HG03280 (cell line): Measurements from ENCODE around the gene CORO7.
A peak's percentile ranks its signal among the peaks of the same experiment; 100 is the strongest.
"Not testable (repeated sequence)": the region's sequence is repeated elsewhere in the genome, so short reads cannot be mapped to it uniquely, and the experiment has no call there.

Experiments used
- ATAC-seq: cut with Tn5 transposase; IDR thresholded peaks from one replicate; pipeline ENCODE4 v1.9.1; 2021; ENCODE audit warnings: mild to moderate bottlenecking, moderate library complexity; ENCODE audit not compliant: unreplicated experiment

CORO7 gene

GRCh38 chr16:4358831-4359561 is 57.4 kb downstream of the CORO7 start:
- ATAC-seq = no peak

- ATAC-seq = no peak
Measured at GRCh38 chr16:4358236-4358635, 58.2 kb downstream of the CORO7 start.

DNA sequence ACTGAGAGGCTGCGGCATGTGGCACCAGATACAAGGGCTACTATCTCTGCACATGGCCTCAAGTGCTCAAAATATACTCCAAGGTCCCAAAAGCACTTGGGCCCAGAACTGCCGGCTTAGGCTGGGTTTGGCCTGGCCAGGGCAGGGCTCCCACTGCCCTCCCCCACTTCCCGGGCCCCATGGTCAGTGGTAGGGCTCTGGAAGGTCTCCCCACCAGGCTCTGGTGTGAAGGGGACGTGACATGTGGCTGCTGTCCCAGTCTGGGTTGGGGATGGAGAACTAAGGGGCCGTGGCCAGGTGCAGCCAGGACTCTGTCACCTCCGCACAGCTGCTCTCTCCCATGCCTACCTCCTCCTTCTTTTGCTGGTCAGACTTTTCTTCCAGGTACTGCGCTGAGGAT is 59.6 kb downstream of the CORO7 start:
- ATAC-seq = no peak

GRCh38 chr16:4354512-4355409 is 61.6 kb downstream of the CORO7 start:
- no peak for ATAC-seq

DNA sequence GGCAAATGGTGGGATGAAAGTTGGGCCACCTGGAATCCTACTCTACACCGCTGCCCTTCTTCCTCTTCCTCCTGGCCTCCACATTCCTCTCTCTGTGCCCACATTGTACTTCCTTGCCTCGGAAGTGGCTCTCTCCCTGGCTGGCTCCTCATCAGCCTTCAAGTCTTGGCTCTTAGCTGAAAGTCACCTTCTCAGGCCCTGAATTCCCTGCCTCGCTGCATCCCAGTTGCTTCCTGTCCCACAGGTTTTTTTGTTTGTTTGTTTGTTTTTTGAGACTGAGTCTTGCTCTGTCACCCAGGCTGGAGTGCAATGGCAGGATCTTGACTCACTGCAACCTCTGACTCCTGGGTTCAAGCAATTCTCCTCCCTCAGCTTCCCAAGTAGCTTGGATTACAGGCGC is 62.7 kb downstream of the CORO7 start:
- no peak for ATAC-seq

DNA sequence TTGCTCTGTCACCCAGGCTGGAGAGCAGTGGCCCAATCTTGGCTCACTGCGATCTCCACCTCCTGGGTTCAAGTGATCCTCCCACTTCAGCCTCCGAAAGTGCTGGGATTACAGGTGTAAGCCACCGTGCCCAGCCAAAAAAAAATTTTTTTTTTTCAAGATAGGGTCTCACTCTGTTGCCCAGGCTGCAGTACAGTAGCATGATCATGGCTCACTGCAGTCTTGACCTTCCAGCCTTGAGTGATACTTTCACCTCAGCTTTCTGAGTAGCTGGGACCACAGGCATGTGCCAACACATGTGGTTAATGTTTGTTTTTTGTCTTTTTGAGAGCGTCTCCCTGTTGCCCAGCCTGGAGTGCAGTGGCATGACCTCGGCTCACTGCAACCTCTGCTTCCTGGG is 63.6 kb downstream of the CORO7 start:
- no peak for ATAC-seq

- ATAC-seq = no peak
Measured at GRCh38 chr16:4351880-4352279, 64.5 kb downstream of the CORO7 start.

DNA sequence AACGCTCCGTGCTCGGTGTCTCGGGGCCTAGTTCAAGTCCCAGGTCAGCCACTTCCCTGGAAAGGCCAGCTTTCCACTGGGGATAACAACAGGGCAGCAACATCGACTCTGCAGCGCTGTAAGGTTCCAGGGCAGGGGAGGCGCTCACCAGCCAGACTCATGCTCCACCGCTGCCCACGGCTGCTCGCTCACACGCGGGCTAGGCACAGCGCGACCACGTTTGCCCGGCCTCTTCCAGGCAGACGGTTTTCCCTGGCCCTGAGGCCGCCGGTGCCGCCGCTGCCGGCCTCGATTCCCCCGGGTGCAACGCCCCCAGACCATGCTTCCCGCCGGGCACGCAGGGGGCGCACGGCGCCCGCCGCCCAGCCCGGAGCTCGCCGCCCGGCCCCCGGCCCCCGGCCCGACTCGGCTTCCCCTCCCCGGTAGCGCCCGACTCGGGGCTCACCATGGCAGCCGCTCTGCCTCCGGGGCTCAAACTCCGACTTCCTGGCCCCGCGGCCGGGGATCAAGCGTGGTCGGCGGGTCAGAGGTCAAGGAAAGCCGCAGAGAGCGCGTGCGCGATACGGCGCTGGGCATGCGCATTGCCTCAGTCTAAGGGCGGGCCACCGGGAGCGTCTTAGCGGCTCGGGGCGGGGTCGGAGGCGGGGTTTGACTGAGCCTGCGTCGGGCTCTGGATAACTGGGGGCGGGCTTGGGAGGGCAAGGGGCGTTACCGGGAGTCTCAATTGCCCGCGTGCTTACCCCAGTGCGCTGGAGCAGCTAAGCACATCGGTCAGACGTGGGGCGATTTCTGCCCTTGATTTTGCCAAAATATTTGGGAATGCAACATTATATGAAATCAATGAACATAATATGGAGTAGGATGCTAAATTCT is 65.4 kb downstream of the CORO7 start, which contains the start of gene PAM16:
Gene PAM16, minus strand, starts transcription at position 535 of the 873 bp plus-strand sequence. Its CDS starts 87 bp downstream, at position 448.
- peak; percentile 91 for ATAC-seq

GRCh38 chr16:4350365-4350786 is 66.0 kb downstream of the CORO7 start:
- no peak for ATAC-seq

GRCh38 chr16:4349332-4349731 is 67.1 kb downstream of the CORO7 start:
- no peak for ATAC-seq

- ATAC-seq = no peak
Measured at GRCh38 chr16:4347765-4348509, 68.5 kb downstream of the CORO7 start.

DNA sequence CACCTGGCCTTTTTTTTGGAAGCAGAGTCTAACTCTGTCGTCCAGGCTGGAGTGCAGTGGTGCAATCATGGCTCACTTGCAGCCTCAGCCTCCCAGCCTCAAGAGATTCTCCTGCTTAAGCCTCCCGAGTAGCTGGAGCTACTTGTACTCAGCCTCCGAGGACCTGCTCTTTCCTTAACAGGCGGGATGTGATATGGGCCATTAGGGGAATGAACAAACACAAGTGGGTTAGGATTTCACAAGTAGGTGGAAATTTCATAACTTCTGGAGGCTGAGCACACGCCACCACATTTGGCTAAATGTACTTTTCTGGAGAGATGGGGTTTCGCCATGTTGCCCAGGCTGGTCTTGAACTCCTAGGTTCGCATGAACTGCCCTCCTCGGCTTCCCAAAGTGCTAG is 69.4 kb downstream of the CORO7 start:
- no peak for ATAC-seq

- no peak for ATAC-seq
Measured at GRCh38 chr16:4345836-4346781, 70.3 kb downstream of the CORO7 start.

DNA sequence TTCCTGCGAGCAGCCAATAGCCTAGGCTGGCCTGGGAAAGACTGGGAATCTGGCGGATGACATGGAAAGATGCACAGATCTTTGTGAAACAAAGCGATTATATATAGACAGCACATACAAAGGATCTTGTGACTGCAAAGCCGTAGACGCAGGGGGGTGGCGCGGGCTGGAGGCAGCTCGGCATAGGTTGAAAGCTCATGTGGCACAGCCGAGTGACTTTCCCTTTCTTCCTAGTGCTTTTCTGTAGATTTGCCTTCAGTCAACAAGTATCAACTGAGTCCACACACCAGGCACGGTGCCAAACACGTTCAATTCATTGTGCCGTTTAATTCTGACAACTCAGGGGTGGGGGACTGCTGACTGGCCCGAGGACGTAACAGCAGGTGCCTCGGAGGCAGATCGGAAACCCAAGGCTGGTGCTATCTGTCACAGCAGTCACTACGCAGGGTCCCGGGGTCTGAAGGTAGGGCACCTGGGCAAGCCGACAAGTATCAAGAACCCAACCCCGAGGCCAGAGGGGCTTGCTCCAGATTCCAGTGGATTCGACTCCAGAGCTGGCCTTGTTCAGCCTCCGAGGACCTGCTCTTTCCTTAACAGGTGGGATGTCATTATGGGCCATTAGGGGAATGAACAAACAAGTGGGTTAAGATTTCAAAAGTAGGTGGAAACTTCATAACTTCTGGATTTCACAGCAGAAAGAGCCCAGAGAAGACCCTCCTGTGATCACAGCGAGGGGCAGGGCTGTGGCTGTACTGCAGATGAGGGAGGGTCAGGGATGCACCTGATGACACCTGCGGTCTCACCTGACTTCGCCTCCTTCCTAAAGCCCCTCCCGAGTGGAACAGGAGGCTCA is 71.2 kb downstream of the CORO7 start:
- ATAC-seq = no peak

DNA sequence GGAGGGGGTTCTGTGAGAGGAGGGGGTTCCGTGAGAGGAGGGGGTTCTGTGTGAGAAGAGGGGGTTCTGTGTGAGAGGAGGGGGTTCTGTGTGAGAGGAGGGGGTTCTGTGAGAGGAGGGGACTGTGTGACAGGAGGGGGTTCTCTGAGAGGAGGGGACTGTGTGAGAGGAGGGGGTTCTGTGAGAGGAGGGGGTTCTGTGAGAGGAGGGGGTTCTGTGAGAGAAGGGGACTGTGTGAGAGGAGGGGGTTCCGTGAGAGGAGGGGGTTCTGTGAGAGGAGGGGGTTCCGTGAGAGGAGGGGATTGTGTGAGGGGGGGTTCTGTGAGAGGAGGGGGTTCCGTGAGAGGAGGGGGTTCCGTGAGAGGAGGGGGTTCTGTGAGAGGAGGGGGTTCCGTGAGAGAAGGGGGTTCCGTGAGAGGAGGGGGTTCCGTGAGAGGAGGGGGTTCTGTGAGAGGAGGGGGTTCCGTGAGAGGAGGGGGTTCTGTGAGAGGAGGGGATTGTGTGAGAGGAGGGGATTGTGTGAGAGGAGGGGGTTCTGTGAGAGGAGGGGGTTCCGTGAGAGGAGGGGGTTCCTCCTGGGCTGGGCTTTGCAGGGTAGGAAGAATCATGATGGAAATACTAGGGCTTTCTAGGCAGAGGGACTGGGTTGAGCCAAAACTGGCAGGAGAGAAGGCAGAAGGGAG is 72.0 kb downstream of the CORO7 start:
- ATAC-seq = not testable (repeated sequence)

GRCh38 chr16:4342866-4343744 is 73.3 kb downstream of the CORO7 start:
- no peak for ATAC-seq

GRCh38 chr16:4341250-4341649 is 75.1 kb downstream of the CORO7 start:
- ATAC-seq = no peak
